OCI-LY1 (cell line): ENCODE results near the gene MDN1.

Experiments
- CTCF ChIP-seq: fragments of 200-600 bp; sonication (generic), shearing (Covaris generic); IDR thresholded peaks from 2 replicates; pipeline ENCODE4 v1.5.1; 2017; ENCODE audit warnings: mild to moderate bottlenecking, antibody characterized with exemption, low read length, moderate library complexity, mixed read lengths
- EZH2 ChIP-seq: fragments of 200-600 bp; sonication (generic), shearing (Covaris generic); IDR thresholded peaks from 2 replicates; pipeline ENCODE4 v1.8.0; 2017; ENCODE audit warnings: borderline replicate concordance, mixed run types, mild to moderate bottlenecking, antibody characterized with exemption, low read length, moderate library complexity, mixed read lengths

- TF ChIP-seq CTCF (no peak), EZH2 (no peak)
Observed at GRCh38 chr6:89692256-89692655, 127.3 kb downstream of the MDN1 start.
